Vagina (tissue), 2 donors: ENCODE data around the gene SLC22A23. TPM values are rescaled to one million over a fixed set of nuclear protein-coding genes. Genes with fewer than 3 reads are reported as not detected.

Experiments used
- DNase-seq, 2 donors: peaks; one replicate each; pipeline ENCODE4 v3.0.0-alpha.2; 2017; ENCODE audit errors: extremely low spot score in 2 of 2
- H3K27ac ChIP-seq: fragments of 200-600 bp; sonication (generic); one replicate; pipeline ENCODE4 v1.5.1; 2019
- H3K27me3 ChIP-seq: fragments of 200-600 bp; sonication (generic); one replicate; pipeline ENCODE4 v1.5.1; 2019
- H3K36me3 ChIP-seq, 2 donors: fragments of 200-600 bp; sonication (generic); one replicate each; pipeline ENCODE4 v1.5.1; 2017 to 2019
- H3K4me1 ChIP-seq: fragments of 200-600 bp; sonication (generic); one replicate; pipeline ENCODE4 v1.5.1; 2019
- H3K4me3 ChIP-seq, 2 donors: fragments of 200-600 bp; sonication (generic); 1 replicate in 1 of 2; 2 replicates in 1 of 2; pipeline ENCODE4 v1.5.1; 2016 to 2019
- H3K9me3 ChIP-seq: fragments of 200-600 bp; sonication (generic); one replicate; pipeline ENCODE4 v1.5.1; 2019
- CTCF ChIP-seq, 3 experiments: fragments of 450-650 bp in 2 of 3; fragments of 200-600 bp in 1 of 3; sonication (generic) in 1 of 3; IDR thresholded peaks; one replicate each; pipeline ENCODE4 v1.5.1; 2017 to 2019; ENCODE audit warnings: antibody characterized with exemption in 3 of 3, mild to moderate bottlenecking in 2 of 3, moderate library complexity in 2 of 3
- POLR2A ChIP-seq, 2 donors: fragments of 450-650 bp; IDR thresholded peaks; one replicate each; pipeline ENCODE4 v1.6.1; 2017; ENCODE audit warnings: antibody characterized with exemption in 2 of 2, mild to moderate bottlenecking in 2 of 2, moderate library complexity in 2 of 2
- POLR2AphosphoS5 ChIP-seq, 2 donors: sonication (generic); formaldehyde crosslinking; IDR thresholded peaks; one replicate each; pipeline ENCODE4 v1.9.0; 2017; ENCODE audit warnings: antibody characterized with exemption in 2 of 2, mild to moderate bottlenecking in 2 of 2, low read depth in 1 of 2; ENCODE audit not compliant: insufficient read depth in 1 of 2
- intact Hi-C: fragments of 100-400 bp; cut with DNase I; formaldehyde crosslinking; loops from one replicate; pipeline ENCODE4 v1.15.1; 2023
- total RNA-seq: library from RNA; depleted of rRNA; stranded (reverse); fragments of >200 nt; gene quantifications from one replicate; pipeline ENCODE4 v1.2.3, GENCODE V29; 2016

Gene SLC22A23
- total RNA-seq, 1 donor from 2014 or later, result 40.5 TPM

- Histone ChIP-seq H3K27me3 (no peaks in the 10 kb centered on the region), H3K4me1 (peaks cover 9% of the 10 kb centered on the region), H3K27ac (no peak overlapping the region), H3K36me3 (no peaks in the 10 kb centered on the region), H3K9me3 (no peaks in the 10 kb centered on the region), H3K4me3 (no peak overlapping the region)
- TF ChIP-seq CTCF (IDR thresholded peaks at IDR 0.05), result no peak
- no peak for TF ChIP-seq POLR2AphosphoS5 (IDR thresholded peaks at IDR 0.05; ENCODE audit: insufficient read depth in 1 of 2, low read depth in 1 of 2)
- TF ChIP-seq POLR2A (IDR thresholded peaks at IDR 0.05), result no peak
- no peak for DNase-seq
- intact Hi-C loops, result loop anchor here (5.0 kb wide), 1 partner anchor 318 kb away; no protein-coding TSS in a partner anchor
These were observed 42.3 kb downstream of the SLC22A23 start for GRCh38 chr6:3414327-3415081.

GRCh38 chr6:3413592-3413991 lies 43.3 kb downstream of the SLC22A23 start:
- H3K36me3 ChIP-seq, result no peaks in the 10 kb centered on the region
- DNase-seq, result no peak
- H3K4me1 ChIP-seq, result peaks cover 4% of the 10 kb centered on the region
- TF ChIP-seq CTCF (IDR thresholded peaks at IDR 0.05) (no peak), POLR2AphosphoS5 (IDR thresholded peaks at IDR 0.05; ENCODE audit: insufficient read depth in 1 of 2, low read depth in 1 of 2) (no peak), POLR2A (IDR thresholded peaks at IDR 0.05) (no peak)
- H3K9me3 ChIP-seq, result no peaks in the 10 kb centered on the region
- H3K4me3 ChIP-seq, result no peak overlapping the region
- no peaks in the 10 kb centered on the region for H3K27me3 ChIP-seq
- H3K27ac ChIP-seq, result no peak overlapping the region
- intact Hi-C loops, result loop anchor here (5.0 kb wide), 1 partner anchor 319 kb away; no protein-coding TSS in a partner anchor

GRCh38 chr6:3412779-3413500 lies 43.9 kb downstream of the SLC22A23 start:
- no peak overlapping the region for H3K4me3 ChIP-seq
- H3K27ac ChIP-seq, result no peak overlapping the region
- H3K4me1 ChIP-seq, result peaks cover 4% of the 10 kb centered on the region
- H3K27me3 ChIP-seq, result no peaks in the 10 kb centered on the region
- no peaks in the 10 kb centered on the region for H3K36me3 ChIP-seq
- H3K9me3 ChIP-seq, result no peaks in the 10 kb centered on the region
- intact Hi-C loops, result loop anchor here (5.0 kb wide), 1 partner anchor 319 kb away; no protein-coding TSS in a partner anchor
- TF ChIP-seq CTCF (IDR thresholded peaks at IDR 0.05) (no peak), POLR2A (IDR thresholded peaks at IDR 0.05) (no peak), POLR2AphosphoS5 (IDR thresholded peaks at IDR 0.05; ENCODE audit: insufficient read depth in 1 of 2, low read depth in 1 of 2) (no peak)
- no peak for DNase-seq

GRCh38 chr6:3411967-3412778 lies 44.7 kb downstream of the SLC22A23 start:
- H3K36me3 ChIP-seq, result no peaks in the 10 kb centered on the region
- intact Hi-C loops, result loop anchor here (5.0 kb wide), 1 partner anchor 320 kb away; no protein-coding TSS in a partner anchor
- H3K4me3 ChIP-seq, result no peak overlapping the region
- peaks cover 7% of the 10 kb centered on the region for H3K4me1 ChIP-seq
- H3K9me3 ChIP-seq, result no peaks in the 10 kb centered on the region
- H3K27ac ChIP-seq, result no peak overlapping the region
- no peak for DNase-seq
- no peaks in the 10 kb centered on the region for H3K27me3 ChIP-seq
- TF ChIP-seq POLR2AphosphoS5 (IDR thresholded peaks at IDR 0.05; ENCODE audit: insufficient read depth in 1 of 2, low read depth in 1 of 2), result no peak
- TF ChIP-seq CTCF (IDR thresholded peaks at IDR 0.05), result no peak
- no peak for TF ChIP-seq POLR2A (IDR thresholded peaks at IDR 0.05)
